HL-60 (cell line): ENCODE results near the gene EVX1.

Source experiments
- CTCF ChIP-seq: IDR thresholded peaks from one replicate; pipeline ENCODE4 v1.5.1; 2011; ENCODE audit warnings: low read length, control low read depth, inconsistent platforms; ENCODE audit not compliant: insufficient read depth
- GABPA ChIP-seq: IDR thresholded peaks from 2 replicates; pipeline ENCODE4 v1.6.1; 2012; ENCODE audit warnings: low read depth
- POLR2AphosphoS5 ChIP-seq: IDR thresholded peaks from 2 replicates; pipeline ENCODE4 v1.6.1; 2012; ENCODE audit warnings: low read depth
- REST ChIP-seq: IDR thresholded peaks from 2 replicates; pipeline ENCODE4 v1.6.1; 2012; ENCODE audit warnings: low read depth; ENCODE audit not compliant: insufficient replicate concordance

- TF ChIP-seq POLR2AphosphoS5 (no peak), CTCF (no peak), REST (no peak), GABPA (no peak)
These were observed 44.3 kb upstream of the EVX1 start for GRCh38 chr7:27198138-27198841.
